GM21447 (cell line): Measurements from ENCODE around the gene GRIA4.

Source experiments
- ATAC-seq: cut with Tn5 transposase; IDR thresholded peaks from one replicate; pipeline ENCODE4 v1.9.1; 2021; ENCODE audit not compliant: unreplicated experiment

GRIA4 gene

GRCh38 chr11:105636496-105636895, 26.6 kb downstream of the GRIA4 start:
- ATAC-seq: no peak

DNA sequence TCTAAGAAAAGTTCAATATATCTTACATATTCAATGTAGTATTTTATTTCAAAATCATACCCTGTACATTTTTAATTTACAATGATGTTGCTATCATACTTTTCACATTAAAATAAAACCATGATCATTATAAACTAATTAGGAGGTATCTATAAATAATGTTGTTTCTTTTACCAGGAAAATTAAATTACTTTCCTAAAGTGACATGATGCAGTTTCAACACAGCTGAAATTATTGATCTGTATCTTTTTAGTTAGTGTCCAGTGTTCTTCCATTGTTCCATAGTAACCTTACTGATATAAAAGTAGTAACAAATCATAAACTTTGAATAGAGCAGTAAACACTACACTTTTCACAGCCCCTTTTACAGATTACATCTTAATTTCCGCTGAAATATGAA, 29.7 kb downstream of the GRIA4 start:
- no peak for ATAC-seq

GRCh38 chr11:105641433-105641832, 31.6 kb downstream of the GRIA4 start:
- ATAC-seq: no peak

DNA sequence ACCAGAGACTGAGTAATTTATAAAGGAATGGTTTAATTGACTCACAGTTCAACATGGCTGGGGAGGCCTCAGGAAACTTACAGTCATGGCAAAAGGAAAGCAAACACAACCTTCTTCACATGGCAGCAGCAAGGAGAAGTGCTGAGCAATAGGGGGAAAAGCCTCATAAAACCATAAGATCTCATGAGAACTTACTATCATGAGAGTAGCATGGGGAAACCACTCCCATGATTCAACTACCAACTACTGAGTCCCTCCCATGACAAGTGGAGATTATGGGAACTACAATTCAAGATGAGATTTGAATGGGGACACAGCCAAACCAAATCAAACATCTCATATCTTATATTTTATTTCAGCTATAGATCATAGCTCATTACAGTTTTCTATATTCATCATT, 33.0 kb downstream of the GRIA4 start:
- no peak for ATAC-seq

GRCh38 chr11:105644839-105645573, 35.1 kb downstream of the GRIA4 start:
- no peak for ATAC-seq

GRCh38 chr11:105647780-105648179, 37.9 kb downstream of the GRIA4 start:
- no peak for ATAC-seq

- no peak for ATAC-seq
Observed at GRCh38 chr11:105648762-105649161, 38.9 kb downstream of the GRIA4 start.

- no peak for ATAC-seq
Observed at GRCh38 chr11:105665281-105665680, 55.4 kb downstream of the GRIA4 start.

- ATAC-seq: no peak
Observed at GRCh38 chr11:105667441-105667840, 57.6 kb downstream of the GRIA4 start.

- no peak for ATAC-seq
Observed at GRCh38 chr11:105670811-105671210, 60.9 kb downstream of the GRIA4 start.

GRCh38 chr11:105673089-105673488, 63.2 kb downstream of the GRIA4 start:
- ATAC-seq: no peak

GRCh38 chr11:105689631-105690030, 79.8 kb downstream of the GRIA4 start:
- no peak for ATAC-seq

GRCh38 chr11:105690467-105690866, 80.6 kb downstream of the GRIA4 start:
- no peak for ATAC-seq

GRCh38 chr11:105693075-105693759, 83.3 kb downstream of the GRIA4 start:
- ATAC-seq: no peak

DNA sequence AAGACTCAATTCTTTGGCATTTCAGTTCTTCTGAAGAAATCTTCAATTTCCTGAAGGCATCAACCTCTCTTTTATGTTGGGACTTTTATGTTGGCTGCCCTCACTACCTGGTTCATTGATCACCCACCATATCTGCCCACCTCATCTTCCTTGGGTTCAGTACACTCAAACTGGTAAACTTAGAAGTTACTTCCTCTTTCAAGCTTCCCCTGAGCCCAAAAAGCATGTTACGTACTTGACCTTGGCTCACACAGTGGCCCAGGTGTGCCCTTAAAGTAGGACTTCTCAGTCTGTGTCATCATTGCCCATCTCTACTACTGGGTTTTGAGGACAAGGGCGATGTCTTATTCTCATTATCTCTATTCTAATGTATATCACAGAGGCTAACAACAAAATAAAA, 86.1 kb downstream of the GRIA4 start:
- no peak for ATAC-seq

- ATAC-seq: no peak
Observed at GRCh38 chr11:105697291-105697690, 87.4 kb downstream of the GRIA4 start.

DNA sequence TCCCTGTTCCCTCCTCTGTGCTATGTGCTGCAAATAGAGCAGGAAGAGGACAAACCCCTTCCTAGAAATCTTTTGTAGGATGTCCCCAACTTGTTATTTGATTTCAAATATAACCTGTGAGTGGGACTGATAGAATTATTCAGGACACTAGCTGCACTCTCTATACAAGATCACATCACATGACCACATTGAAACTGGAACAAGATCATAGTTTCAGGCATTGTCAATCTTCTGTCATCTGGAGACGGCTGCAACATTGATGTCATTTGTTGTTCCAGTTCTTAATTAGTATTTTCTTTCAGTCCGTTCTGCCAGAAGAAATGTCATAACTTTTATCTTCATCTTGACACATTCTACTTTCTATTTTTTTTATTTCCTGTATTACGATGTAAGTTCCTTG, 89.3 kb downstream of the GRIA4 start:
- no peak for ATAC-seq

DNA sequence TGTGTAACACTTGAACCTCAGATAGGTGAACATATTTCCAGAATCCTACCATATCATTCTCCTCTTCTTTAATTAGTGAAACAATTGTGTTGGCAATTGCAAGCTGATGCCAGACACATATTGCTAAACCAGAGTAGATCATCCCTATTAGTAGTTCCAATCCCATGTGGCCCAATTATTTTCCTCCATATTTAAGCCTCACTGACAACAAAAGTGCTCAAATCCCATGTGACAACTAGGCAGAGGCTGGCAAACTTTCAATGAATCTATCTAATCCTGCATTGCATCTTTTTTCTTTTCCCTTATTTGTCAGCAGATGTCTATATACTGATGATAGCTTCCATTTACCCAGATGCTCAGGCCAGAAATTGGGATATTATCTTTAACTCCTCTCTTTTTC, 90.4 kb downstream of the GRIA4 start:
- no peak for ATAC-seq

GRCh38 chr11:105701098-105701497, 91.2 kb downstream of the GRIA4 start:
- ATAC-seq: no peak

DNA sequence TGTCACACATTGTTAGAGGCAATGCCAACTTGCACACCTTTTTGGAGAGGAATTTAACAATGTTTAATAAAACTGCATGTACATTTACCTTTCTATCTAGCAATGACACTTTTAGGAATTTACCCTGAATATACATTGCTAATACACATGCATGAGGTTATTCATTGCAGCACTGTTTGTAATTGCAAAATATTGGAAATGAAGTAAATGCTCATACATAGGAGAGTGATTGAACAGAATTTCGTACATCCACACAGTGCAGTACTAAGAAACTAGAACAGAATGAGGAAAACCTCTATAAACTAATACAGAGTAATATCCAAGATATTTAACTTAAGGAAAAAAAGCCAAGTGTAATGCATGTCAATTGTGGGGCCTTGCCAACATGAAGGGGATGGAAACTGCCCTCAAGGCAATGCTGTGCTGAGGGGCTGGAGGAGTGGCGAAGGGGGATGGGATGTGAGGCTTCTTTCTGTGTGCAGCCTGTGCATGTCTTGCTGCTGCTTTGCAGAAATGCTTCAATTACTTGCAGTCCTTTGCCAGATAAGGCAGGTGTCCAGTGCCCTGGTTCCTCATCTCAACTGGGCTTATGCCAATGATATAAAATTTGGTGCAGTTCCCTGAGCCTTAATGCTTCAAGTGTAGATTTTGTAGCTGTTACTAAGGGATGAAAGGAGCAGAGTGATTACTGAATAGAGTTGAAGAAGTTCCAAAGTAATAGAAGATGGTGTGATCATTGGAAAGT, 96.1 kb downstream of the GRIA4 start:
- no peak for ATAC-seq

DNA sequence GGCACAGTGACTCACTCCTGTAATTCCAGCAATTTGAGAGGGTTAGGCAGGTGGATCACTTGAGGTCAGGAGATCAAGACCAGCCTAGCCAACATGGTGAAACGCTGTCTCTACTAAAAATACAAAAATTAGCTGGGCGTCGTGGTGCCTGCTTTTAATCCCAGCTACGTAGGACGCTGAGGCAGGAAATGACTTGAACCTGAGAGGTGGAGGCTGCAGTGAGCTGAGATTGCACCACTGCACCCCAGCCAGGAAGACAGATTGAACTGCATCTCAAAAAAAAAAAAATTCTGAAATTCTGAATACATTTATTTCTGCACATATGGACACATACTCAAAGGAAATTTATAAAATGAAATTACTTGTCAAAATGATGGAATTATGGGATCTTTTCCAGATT, 103.2 kb downstream of the GRIA4 start:
- no peak for ATAC-seq

DNA sequence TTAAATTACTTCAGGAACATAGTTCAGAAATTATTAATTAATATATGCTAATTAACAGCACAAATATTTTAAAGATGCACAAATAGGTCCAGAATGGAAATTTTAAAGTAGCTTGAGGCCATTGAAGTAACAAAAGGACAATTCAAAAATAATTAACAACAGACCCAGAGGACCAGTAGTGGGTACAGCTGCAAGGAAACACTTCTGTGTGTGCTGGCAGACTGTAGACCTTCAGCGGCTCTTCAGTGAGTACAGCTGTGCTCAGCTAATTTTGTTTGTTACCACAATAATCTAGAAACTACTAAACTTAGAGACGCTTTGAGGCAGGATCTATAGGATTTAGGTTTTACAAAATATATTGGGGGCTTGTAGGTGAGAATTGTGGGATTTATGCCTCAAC, 103.8 kb downstream of the GRIA4 start:
- ATAC-seq: no peak
